AG09309 (cell line): ENCODE measurements around the gene AMBRA1.

Experiments
- DNase-seq: peaks from one replicate; pipeline ENCODE4 v3.0.0-alpha.2; 2010; ENCODE audit warnings: low read depth
- H3K4me3 ChIP-seq: 2 replicates; pipeline ENCODE4 v1.5.1; 2011; ENCODE audit warnings: mild to moderate bottlenecking, low read depth, low read length, moderate library complexity; ENCODE audit not compliant: control insufficient read depth
- CTCF ChIP-seq: IDR thresholded peaks from 2 replicates; pipeline ENCODE4 v1.5.1; 2011; ENCODE audit warnings: mild to moderate bottlenecking, low read depth, low read length, inconsistent platforms; ENCODE audit not compliant: insufficient read depth, control insufficient read depth; ENCODE audit errors: missing control alignments

The AMBRA1 gene

GRCh38 chr11:46457659-46458424 lies 136.0 kb downstream of the AMBRA1 start:
- no peak overlapping the region for H3K4me3 ChIP-seq
- DNase-seq = no peak
- TF ChIP-seq CTCF = no peak

GRCh38 chr11:46457021-46457420 lies 136.8 kb downstream of the AMBRA1 start:
- no peak for TF ChIP-seq CTCF
- DNase-seq = no peak
- no peak overlapping the region for H3K4me3 ChIP-seq

- DNase-seq = no peak
- no peak for TF ChIP-seq CTCF
- no peak overlapping the region for H3K4me3 ChIP-seq
These were observed 137.4 kb downstream of the AMBRA1 start for GRCh38 chr11:46456269-46457001.

GRCh38 chr11:46455834-46456233 lies 138.0 kb downstream of the AMBRA1 start:
- DNase-seq = no peak
- no peak for TF ChIP-seq CTCF
- no peak overlapping the region for H3K4me3 ChIP-seq

- DNase-seq = no peak
- H3K4me3 ChIP-seq = no peak overlapping the region
- TF ChIP-seq CTCF = no peak
These were observed 140.8 kb downstream of the AMBRA1 start for GRCh38 chr11:46452918-46453517.

- no peak overlapping the region for H3K4me3 ChIP-seq
- TF ChIP-seq CTCF = no peak
- no peak for DNase-seq
These were observed 142.1 kb downstream of the AMBRA1 start for GRCh38 chr11:46451759-46452158.
